K562 (cell line): ENCODE data around the gene FYTTD1. TPM values are rescaled to one million over a fixed set of nuclear protein-coding genes. Genes with fewer than 3 reads are reported as not detected.
A peak's percentile ranks its signal among the peaks of the same experiment; 100 is the strongest.

ENCODE experiments used
- ATF7 ChIP-seq: fragments of 450-650 bp; IDR thresholded peaks from 2 replicates; pipeline ENCODE4 v1.7.1; 2014; ENCODE audit warnings: mild to moderate bottlenecking, moderate library complexity
- BHLHE40 ChIP-seq: IDR thresholded peaks from 2 replicates; pipeline ENCODE4 v1.6.1; 2011; ENCODE audit warnings: low read length, improper control_type of control experiment
- CBX5 ChIP-seq: IDR thresholded peaks from 2 replicates; pipeline ENCODE4 v1.6.1; 2014; ENCODE audit warnings: low read depth, borderline replicate concordance
- CCNT2 ChIP-seq: IDR thresholded peaks from 2 replicates; pipeline ENCODE4 v1.6.1; 2011; ENCODE audit warnings: borderline replicate concordance, low read depth, mild to moderate bottlenecking, moderate library complexity, mixed read lengths, low read length; ENCODE audit not compliant: insufficient read length; ENCODE audit errors: extremely low read depth
- CEBPB ChIP-seq: fragments of 450-650 bp; IDR thresholded peaks from 2 replicates; pipeline ENCODE4 v1.6.1; 2016; ENCODE audit warnings: missing genetic modification characterization, missing compliant biosample characterization
- DACH1 ChIP-seq: fragments of 450-650 bp; IDR thresholded peaks from 2 replicates; pipeline ENCODE4 v1.6.1; 2018; ENCODE audit not compliant: partially characterized antibody
- DDX20 ChIP-seq: fragments of 450-650 bp; IDR thresholded peaks from 2 replicates; pipeline ENCODE4 v1.6.1; 2016; ENCODE audit warnings: missing genetic modification characterization, low read depth, mild to moderate bottlenecking, missing compliant biosample characterization, moderate library complexity
- MAFK ChIP-seq: IDR thresholded peaks from 2 replicates; pipeline ENCODE4 v1.6.1; 2011; ENCODE audit warnings: low read length, improper control_type of control experiment
- NFATC3 ChIP-seq: fragments of 450-650 bp; IDR thresholded peaks from 2 replicates; pipeline ENCODE4 v1.6.1; 2017; ENCODE audit warnings: mild to moderate bottlenecking
- TCF7L2 ChIP-seq: fragments of 150-350 bp; IDR thresholded peaks from 2 replicates; pipeline ENCODE4 v1.6.1; 2016; ENCODE audit warnings: low read depth, mild to moderate bottlenecking, low read length, moderate library complexity
- TEAD4 ChIP-seq, 2 experiments: sonication (generic) in 1 of 2; formaldehyde crosslinking in 1 of 2; IDR thresholded peaks; 2 replicates each; pipeline versions ENCODE4 v1.6.1 to v1.8.0; 2012 to 2022; ENCODE audit warnings: borderline replicate concordance in 1 of 2, inconsistent platforms in 1 of 2, low read length in 1 of 2, mild to moderate bottlenecking in 1 of 2, missing genetic modification reagents in 1 of 2
- ZBTB17 ChIP-seq: fragments of 450-650 bp; formaldehyde crosslinking; IDR thresholded peaks from 2 replicates; pipeline ENCODE4 v1.4.0; 2020; ENCODE audit warnings: mild to moderate bottlenecking
- polyA plus RNA-seq, 8 experiments: library from polyadenylated mRNA; depleted of rRNA in 4 of 8; stranded (reverse) in 5 of 8; unstranded in 3 of 8; fragments of >200 nt; fragmentation: Nextera tagmentation in 2 of 8; fragmentation: Illumina TruSeq in 1 of 8; extraction: Ambion mirVana in 2 of 8; extraction: Trizol in 1 of 8; gene quantifications; 2 replicates each; pipeline versions ENCODE4 v1.2.1 to v1.2.3, GENCODE V29; 2011 to 2014; ENCODE audit warnings: inconsistent platforms in 1 of 8, missing spikeins in 1 of 8
- total RNA-seq, 7 experiments: library from RNA; depleted of rRNA in 6 of 7; stranded (reverse); fragments of >200 nt in 6 of 7; fragmentation: Illumina TruSeq in 2 of 7; extraction: Trizol in 2 of 7; gene quantifications; 2 replicates each; pipeline versions ENCODE4 v1.2.1 to v1.2.3, GENCODE V29; 2011 to 2021; ENCODE audit warnings: low replicate concordance in 1 of 7
- TF ChIP-seq, protein P1 (sequence below): fragments of 450-650 bp; IDR thresholded peaks from 2 replicates; pipeline ENCODE4 v1.6.1; 2016
- TF ChIP-seq, protein P2 (sequence below): fragments of 250-450 bp; sonication (Bioruptor Pico); IDR thresholded peaks from 2 replicates; pipeline ENCODE4 v1.4.0; 2020
- TF ChIP-seq, protein P3 (sequence below), 2 experiments: fragments of 450-650 bp; IDR thresholded peaks; 2 replicates each; pipeline ENCODE4 v1.6.1; 2018; ENCODE audit warnings: mild to moderate bottlenecking in 2 of 2, low read depth in 1 of 2; ENCODE audit not compliant: partially characterized antibody in 2 of 2
- TF ChIP-seq, protein P4 (sequence below), 2 experiments: fragments of 250-450 bp in 1 of 2; fragments of 450-650 bp in 1 of 2; sonication (Bioruptor Pico) in 1 of 2; IDR thresholded peaks; 2 replicates each; pipeline versions ENCODE4 v1.6.1 to v1.8.0; 2016 to 2021; ENCODE audit warnings: mild to moderate bottlenecking in 2 of 2, moderate library complexity in 2 of 2, missing compliant biosample characterization in 1 of 2, missing genetic modification characterization in 1 of 2

Gene FYTTD1
- total and polyA plus RNA-seq, 9 of the 15 experiments (the other 6 are each of a cell fraction or from before 2014, with no cell fraction given) = 35.7 to 106 (median 76.3) TPM

DNA sequence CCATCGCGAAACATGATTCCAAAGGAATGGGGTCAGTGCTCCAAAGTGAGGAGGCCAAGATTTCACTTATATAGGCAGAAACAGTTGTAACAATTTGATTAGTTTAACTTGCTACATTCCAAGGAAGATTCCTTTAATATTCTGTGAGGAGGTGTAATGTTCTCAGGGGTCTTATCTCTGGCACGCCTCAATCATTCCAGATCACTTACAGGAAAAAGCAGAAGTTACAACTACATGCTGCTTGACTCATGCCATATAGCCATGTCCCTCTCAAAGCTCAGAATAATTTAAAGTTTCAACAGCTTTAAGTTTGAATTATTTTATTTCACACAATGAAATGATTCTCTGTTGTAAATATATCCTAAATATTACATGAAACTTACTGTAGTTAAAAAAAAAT, 3.5 kb upstream of the FYTTD1 start (continued):
- TF ChIP-seq, protein P1, sequence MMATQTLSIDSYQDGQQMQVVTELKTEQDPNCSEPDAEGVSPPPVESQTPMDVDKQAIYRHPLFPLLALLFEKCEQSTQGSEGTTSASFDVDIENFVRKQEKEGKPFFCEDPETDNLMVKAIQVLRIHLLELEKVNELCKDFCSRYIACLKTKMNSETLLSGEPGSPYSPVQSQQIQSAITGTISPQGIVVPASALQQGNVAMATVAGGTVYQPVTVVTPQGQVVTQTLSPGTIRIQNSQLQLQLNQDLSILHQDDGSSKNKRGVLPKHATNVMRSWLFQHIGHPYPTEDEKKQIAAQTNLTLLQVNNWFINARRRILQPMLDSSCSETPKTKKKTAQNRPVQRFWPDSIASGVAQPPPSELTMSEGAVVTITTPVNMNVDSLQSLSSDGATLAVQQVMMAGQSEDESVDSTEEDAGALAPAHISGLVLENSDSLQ = peak; percentile 45; the same call in 1 of the 2 replicates
- no peak for TF ChIP-seq MAFK
- TF ChIP-seq TCF7L2 = no peak
- TF ChIP-seq TEAD4 (IDR thresholded peaks at IDR 0.05; ENCODE audit: low read length) = peak; percentile 50; the same call in 1 of the 2 replicates
- no peak for TF ChIP-seq TEAD4 (CRISPR knock-in tag; IDR thresholded peaks at IDR 0.05; ENCODE audit: borderline replicate concordance)
- TF ChIP-seq CCNT2 = peak; percentile 32
- TF ChIP-seq, protein P2, sequence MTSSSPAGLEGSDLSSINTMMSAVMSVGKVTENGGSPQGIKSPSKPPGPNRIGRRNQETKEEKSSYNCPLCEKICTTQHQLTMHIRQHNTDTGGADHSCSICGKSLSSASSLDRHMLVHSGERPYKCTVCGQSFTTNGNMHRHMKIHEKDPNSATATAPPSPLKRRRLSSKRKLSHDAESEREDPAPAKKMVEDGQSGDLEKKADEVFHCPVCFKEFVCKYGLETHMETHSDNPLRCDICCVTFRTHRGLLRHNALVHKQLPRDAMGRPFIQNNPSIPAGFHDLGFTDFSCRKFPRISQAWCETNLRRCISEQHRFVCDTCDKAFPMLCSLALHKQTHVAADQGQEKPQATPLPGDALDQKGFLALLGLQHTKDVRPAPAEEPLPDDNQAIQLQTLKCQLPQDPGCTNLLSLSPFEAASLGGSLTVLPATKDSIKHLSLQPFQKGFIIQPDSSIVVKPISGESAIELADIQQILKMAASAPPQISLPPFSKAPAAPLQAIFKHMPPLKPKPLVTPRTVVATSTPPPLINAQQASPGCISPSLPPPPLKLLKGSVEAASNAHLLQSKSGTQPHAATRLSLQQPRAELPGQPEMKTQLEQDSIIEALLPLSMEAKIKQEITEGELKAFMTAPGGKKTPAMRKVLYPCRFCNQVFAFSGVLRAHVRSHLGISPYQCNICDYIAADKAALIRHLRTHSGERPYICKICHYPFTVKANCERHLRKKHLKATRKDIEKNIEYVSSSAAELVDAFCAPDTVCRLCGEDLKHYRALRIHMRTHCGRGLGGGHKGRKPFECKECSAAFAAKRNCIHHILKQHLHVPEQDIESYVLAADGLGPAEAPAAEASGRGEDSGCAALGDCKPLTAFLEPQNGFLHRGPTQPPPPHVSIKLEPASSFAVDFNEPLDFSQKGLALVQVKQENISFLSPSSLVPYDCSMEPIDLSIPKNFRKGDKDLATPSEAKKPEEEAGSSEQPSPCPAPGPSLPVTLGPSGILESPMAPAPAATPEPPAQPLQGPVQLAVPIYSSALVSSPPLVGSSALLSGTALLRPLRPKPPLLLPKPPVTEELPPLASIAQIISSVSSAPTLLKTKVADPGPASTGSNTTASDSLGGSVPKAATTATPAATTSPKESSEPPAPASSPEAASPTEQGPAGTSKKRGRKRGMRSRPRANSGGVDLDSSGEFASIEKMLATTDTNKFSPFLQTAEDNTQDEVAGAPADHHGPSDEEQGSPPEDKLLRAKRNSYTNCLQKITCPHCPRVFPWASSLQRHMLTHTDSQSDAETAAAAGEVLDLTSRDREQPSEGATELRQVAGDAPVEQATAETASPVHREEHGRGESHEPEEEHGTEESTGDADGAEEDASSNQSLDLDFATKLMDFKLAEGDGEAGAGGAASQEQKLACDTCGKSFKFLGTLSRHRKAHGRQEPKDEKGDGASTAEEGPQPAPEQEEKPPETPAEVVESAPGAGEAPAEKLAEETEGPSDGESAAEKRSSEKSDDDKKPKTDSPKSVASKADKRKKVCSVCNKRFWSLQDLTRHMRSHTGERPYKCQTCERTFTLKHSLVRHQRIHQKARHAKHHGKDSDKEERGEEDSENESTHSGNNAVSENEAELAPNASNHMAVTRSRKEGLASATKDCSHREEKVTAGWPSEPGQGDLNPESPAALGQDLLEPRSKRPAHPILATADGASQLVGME (CRISPR knock-in tag) = no peak
- no peak for TF ChIP-seq DACH1
- TF ChIP-seq DDX20 = no peak
- TF ChIP-seq ZBTB17 (CRISPR knock-in tag) = no peak
- no peak for TF ChIP-seq CEBPB (tag)
- TF ChIP-seq BHLHE40 = peak; percentile 76
- TF ChIP-seq, protein P3, sequence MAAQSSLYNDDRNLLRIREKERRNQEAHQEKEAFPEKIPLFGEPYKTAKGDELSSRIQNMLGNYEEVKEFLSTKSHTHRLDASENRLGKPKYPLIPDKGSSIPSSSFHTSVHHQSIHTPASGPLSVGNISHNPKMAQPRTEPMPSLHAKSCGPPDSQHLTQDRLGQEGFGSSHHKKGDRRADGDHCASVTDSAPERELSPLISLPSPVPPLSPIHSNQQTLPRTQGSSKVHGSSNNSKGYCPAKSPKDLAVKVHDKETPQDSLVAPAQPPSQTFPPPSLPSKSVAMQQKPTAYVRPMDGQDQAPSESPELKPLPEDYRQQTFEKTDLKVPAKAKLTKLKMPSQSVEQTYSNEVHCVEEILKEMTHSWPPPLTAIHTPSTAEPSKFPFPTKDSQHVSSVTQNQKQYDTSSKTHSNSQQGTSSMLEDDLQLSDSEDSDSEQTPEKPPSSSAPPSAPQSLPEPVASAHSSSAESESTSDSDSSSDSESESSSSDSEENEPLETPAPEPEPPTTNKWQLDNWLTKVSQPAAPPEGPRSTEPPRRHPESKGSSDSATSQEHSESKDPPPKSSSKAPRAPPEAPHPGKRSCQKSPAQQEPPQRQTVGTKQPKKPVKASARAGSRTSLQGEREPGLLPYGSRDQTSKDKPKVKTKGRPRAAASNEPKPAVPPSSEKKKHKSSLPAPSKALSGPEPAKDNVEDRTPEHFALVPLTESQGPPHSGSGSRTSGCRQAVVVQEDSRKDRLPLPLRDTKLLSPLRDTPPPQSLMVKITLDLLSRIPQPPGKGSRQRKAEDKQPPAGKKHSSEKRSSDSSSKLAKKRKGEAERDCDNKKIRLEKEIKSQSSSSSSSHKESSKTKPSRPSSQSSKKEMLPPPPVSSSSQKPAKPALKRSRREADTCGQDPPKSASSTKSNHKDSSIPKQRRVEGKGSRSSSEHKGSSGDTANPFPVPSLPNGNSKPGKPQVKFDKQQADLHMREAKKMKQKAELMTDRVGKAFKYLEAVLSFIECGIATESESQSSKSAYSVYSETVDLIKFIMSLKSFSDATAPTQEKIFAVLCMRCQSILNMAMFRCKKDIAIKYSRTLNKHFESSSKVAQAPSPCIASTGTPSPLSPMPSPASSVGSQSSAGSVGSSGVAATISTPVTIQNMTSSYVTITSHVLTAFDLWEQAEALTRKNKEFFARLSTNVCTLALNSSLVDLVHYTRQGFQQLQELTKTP (IDR thresholded peaks at IDR 0.05; ENCODE audit: low read depth in 1 of 2, partially characterized antibody in 2 of 2) = no peak
- TF ChIP-seq, protein P4, sequence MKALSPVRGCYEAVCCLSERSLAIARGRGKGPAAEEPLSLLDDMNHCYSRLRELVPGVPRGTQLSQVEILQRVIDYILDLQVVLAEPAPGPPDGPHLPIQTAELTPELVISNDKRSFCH (CRISPR knock-in tag; IDR thresholded peaks at IDR 0.05) = no peak
- TF ChIP-seq, protein P4 (tag; IDR thresholded peaks at IDR 0.05) = no peak
- 0 out of 2 replicates have a peak, but pooled peaks have one; percentile 11 for TF ChIP-seq ATF7
- no peak for TF ChIP-seq NFATC3
- no peak for TF ChIP-seq CBX5
